NCI-H2171 (cell line): Measurements from ENCODE around the gene CKLF.
"Not testable (repeated sequence)": the region's sequence is repeated elsewhere in the genome, so short reads cannot be mapped to it uniquely, and the experiment has no call there.

Experiments used
- DNase-seq: peaks from one replicate; lab custom pipeline; 2025; lab: John Stamatoyannopoulos, UW

The CKLF gene

DNA sequence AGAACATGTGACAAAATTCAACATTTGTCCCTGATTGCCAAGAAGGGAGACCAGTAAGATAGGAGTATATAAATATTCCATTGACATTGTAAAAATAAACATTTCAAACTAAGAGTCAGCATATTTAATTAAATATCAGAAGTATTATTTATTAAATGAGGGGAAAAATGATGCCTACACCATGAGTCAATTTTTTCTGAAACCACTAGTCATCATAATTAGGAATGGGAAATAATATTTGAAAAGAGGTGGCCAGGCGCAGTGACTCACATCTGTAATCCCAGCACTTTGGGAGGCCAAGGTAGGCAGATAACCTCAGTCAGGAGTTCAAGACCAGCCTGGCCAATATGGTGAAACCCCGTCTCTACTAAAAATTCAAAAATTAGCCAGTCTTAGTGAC lies 16.0 kb downstream of the CKLF start:
- no peak for DNase-seq

DNA sequence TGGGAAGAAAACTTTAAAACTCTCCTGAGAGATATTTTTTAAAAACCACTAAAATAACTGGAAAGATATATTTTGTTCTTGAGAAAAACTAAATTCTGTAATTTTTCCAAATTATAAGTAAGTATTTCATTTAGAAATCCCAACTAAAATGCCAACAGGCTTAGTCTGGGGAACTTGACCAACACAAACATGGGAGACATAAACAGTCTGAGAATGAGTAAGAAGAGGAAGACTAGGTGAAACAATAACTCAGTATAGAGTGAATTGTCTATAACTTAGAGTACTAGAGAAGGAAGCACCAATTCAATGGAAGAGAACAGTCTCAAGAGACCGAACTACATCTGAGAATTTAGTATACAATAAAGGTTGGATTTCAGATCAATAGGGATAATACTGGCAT lies 16.8 kb downstream of the CKLF start:
- no peak for DNase-seq

DNA sequence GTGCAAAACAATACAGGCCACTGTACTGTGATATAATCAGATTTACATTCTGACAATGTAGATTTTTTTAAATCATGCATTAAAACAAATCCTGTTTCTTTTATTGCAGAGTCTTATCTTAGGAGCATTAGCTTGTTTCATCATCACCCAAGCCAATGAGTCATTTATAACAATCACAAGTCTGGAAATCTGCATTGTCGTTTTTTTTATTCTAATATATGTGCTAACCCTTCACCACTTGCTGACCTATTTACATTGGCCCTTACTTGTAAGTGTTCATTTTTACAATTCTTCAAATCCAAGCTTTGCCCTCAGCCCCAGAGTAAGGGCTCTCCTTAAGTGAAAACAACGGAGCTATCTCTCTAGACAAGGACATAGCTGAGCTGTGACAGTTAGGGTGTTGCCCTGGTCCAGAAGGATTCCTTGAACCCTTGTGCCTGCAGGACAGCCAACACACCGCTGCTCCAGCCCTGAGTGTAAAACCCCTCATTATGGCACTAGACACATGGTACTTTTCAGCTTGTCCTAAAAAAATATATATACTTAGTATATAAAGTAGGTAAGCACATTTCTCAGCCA lies 17.5 kb downstream of the CKLF start:
- DNase-seq: no peak

- DNase-seq: no peak
Measured at GRCh38 chr16:66572356-66572755, 20.0 kb downstream of the CKLF start.

- no peak for DNase-seq
Measured at GRCh38 chr16:66574081-66574480, 21.7 kb downstream of the CKLF start.

DNA sequence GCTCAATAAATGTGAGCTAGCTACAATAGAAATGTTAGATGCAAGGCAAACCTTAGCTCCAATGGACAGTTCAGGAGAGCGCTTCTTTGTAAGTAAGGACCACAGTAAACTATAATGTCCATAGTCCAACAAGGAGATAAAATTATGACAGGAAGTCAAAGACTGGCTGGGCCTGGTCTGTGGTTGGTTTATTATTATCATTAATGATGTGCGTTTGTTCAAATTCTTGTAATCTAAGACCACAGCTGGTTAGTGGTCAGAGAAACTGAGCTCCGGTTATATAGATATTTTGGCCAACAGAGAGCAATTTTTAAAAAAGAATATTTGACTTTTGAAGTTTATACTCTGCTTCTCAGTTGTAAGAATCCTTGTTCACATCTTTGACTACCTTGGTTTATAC lies 22.2 kb downstream of the CKLF start:
- no peak for DNase-seq

DNA sequence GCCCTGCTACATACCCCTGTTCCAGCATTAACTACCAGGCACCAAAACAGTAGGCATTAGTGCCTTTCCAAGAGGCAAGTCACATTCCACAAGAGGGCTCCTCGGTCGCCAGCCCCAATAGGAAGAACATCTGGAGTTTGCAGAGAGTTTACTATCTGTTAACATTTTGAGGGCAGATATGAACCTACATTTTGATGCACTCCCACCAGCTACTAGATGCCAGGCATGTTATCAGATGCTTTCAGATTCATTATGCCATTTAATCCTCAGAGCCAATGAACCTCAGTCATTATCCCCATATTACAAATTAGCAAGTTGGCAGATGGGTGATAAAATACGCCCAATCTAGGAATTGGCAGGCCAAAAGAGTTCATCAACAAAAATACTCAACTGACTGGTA lies 22.7 kb downstream of the CKLF start:
- no peak for DNase-seq

- no peak for DNase-seq
Measured at GRCh38 chr16:66576296-66576695, 23.9 kb downstream of the CKLF start.

DNA sequence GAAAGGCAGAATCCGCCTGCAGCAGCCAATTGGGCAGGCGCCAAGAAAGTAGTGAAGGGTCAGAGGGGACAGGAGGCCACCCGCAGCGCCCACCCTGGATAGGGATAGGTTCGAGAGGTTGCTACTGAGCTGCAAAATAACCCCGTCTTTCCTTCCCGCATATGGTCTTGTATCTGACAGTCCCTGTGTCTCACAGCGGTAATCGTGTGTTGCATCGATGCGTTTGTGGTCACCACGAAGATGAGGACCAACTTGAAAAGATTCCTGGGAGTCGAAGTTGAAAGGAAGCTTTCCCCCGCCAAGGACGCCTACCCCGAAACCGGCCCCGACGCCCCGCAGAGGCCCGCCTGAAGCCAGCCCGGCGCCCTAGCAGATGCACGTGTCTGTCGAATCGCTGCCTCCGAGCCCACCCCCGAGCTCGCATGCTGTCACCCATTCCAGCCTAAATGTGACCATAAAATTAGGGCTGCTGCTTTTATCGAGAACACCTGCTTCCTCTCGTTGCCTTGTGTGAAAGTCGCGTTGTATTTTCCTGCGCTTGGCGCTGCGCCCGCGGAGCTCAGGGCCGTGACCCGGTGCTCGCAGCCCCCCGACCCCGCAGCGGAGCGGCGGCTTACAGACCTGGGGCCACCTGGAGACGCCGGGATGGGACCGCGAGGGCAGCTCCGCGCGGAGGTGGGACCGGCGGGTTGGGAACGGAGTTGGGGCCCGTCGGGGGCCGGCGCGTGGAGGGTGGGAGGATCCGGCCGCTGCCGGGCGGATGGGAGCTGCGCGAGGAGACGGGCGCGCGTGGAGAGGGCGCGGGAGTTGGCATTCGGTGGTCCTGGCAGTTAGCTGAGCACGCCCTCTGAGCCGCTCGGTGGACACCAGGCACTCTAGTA lies 26.5 kb downstream of the CKLF start, which contains the start of gene CMTM2:
TSS of gene CMTM2 (plus strand) at position 813 of the 881 bp plus-strand sequence. CDS start 145 bp downstream, outside the sequence.
- DNase-seq: no peak

DNA sequence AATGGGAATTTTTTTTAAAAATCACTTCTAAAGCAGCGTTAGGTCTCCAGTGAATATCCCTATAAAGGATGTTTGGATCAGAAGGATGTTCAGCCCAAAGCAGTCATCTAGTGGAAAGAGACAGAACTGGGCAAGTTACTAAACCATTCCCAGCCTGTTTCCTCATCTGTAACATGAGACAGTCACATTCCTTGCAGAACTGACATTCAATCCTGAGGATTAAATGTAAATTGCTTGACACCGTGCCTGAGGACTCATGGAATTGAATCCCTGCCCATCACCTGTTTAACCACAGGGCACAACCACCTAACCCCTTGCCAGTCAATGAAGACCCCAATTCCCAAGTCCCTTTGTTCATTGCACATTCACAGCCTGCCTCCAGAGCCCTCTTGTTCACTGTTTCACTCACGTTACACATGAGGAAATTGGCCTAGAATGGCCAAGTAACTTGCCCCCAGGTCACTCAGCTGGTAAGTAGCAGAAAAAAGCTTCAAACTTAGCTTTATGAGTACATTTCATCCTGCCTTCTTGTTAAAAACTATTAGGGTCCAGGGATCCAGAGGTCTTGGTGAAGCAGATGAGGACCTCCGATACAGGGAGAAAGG lies 28.3 kb downstream of the CKLF start:
- no peak for DNase-seq

- DNase-seq: no peak
Measured at GRCh38 chr16:66581246-66581952, 29.0 kb downstream of the CKLF start.

DNA sequence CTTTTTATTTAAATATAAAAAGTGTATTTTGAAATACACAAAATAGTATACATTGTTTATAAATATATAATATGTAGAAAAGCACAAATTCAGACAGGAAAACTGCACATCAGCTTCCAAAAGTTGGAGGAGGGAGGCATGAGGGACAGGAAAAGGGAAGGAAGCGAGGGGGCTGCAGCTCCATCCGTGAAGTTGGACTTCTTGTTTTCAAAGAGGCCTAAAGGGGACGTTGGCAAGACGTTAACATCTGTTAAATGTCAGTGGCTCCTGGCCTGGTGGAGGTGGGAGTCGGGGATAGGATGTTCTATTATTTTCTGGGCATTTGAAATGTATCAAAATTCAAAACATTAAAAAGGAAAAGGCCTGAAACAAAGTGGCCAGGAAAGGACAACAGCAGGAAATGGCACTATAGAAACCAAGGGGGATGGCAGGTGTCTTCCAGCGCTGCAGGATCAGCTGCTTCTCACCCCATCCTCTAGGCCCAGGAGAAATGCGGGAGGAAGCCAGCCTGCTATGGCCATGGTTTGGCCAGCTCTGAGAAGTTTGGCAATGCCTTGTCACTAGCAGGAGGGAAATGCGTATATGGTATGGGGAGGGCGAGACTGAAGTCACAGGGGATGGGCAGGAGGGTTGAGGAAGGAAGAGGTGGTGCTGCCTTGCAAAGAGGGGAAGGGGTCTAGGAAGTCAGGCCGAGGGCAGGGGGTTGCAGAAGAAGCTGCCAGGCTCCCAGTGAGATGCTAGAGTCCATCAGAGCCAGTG lies 33.3 kb downstream of the CKLF start:
- DNase-seq: no peak

GRCh38 chr16:66587881-66588600 lies 35.7 kb downstream of the CKLF start:
- no peak for DNase-seq

DNA sequence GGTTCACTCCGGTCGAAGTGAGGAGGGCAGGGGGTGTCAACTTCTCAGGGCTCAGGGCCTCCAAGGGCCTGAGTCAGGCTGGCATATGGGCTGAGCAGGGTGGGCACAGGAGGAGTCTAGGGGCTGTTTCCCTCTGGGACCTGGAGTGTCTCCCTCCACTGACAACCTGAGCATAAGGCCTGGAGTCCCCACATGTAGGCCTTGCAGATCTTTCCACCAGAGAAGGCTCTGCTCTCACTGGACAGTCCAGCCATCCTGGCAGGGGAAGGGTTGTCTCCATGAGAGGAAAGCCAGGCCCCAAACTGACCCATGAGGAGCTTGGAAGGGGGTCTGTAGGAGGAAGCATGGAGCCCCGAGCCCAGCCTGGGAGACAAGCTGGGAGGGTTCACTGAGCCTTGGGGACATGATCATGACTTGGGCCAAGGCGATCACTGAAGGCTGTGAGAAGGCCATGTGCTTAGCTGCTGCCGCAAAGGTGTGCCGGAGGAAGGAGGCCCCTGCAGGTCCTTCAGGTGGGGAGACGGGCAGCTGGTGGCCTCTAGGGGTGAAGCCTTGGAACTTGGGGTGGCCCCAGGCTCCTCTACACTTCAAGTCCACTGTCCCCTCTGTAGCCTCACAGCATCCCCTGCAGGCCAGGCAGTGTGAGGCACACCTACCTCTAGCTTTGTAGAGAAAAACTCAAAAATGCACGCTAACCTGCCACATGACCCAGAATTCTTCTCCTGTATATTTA lies 36.8 kb downstream of the CKLF start:
- DNase-seq: no peak

DNA sequence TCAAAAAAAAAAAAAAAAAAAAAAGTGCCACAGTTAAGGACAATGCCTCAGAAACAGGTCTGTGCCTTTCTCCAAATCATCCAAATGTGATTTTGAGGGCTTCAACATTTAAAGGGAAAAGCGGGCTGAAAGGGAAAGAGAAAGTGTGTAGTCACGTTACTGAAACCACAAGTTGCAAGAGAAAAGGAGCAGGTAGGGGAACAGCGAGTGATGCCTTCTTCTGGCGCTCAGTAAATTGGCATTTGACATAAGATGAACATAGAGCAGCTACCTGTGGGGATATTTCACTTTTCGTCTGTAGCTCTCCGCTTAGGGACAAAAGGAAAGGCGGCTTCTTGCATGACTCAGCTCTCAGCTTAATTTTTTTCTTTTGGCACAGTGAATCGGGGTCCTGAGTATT lies 37.9 kb downstream of the CKLF start:
- no peak for DNase-seq

DNA sequence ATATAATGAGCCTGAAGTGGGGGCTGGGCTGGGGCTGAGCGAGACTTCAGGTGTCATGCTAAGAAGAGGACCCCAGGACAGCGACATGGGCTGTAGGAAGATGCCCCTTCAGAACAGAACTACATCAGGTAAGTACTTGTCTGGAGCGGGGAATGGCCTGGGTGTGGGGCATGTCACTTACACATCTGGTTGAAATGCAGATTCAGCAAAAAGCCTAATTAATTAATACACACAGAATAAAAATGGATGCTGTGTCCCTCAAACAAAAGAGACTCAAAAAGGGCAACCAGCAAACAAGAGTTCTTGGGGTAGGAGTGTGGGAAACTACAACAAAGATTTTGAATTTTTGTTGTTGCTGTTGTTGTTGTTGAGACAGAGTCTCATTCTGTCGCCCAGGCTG lies 38.6 kb downstream of the CKLF start:
- DNase-seq: no peak

GRCh38 chr16:66592241-66592640 lies 39.9 kb downstream of the CKLF start:
- no peak for DNase-seq

DNA sequence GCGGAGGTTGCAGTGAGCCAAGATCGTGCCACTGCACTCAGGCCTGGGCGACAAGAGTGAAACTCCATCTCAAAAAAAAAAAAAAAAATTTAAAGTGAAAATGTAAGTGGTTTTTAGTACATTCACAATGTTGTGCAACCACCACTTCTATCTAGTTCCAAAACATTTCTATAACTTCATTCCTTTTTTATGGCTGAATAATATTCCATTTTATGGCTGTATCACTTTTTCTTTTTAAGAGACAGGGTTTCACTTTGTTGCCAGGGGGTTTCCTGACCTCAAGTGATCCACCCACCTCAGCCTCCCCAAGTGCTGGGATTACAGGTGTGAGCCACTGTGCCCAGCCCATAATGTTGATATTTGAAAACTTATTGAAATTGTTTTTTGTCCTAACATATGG lies 40.4 kb downstream of the CKLF start:
- DNase-seq: no peak

- no peak for DNase-seq
Measured at GRCh38 chr16:66594739-66595138, 42.4 kb downstream of the CKLF start.

- not testable (repeated sequence) for DNase-seq
Measured at GRCh38 chr16:66596559-66596958, 44.2 kb downstream of the CKLF start.
